Neuronal stem cell (in vitro differentiated cells): ENCODE results near the gene SPATA13.

Source experiments
- DNase-seq: peaks from one replicate; pipeline ENCODE4 v3.0.0-alpha.2; 2013; ENCODE audit warnings: low spot score
- H2AFZ ChIP-seq: one replicate; pipeline ENCODE4 v1.6.1; 2013; ENCODE audit warnings: mild to moderate bottlenecking, low read length, inconsistent platforms
- H2AK5ac ChIP-seq: 2 replicates; pipeline ENCODE4 v1.6.1; 2013; ENCODE audit warnings: low read depth, mild to moderate bottlenecking, inconsistent platforms, low read length, moderate library complexity, mixed read lengths
- H2BK120ac ChIP-seq: 2 replicates; pipeline ENCODE4 v1.6.1; 2013; ENCODE audit warnings: low read depth, mild to moderate bottlenecking, inconsistent platforms, low read length, moderate library complexity, mixed read lengths
- H2BK12ac ChIP-seq: one replicate; pipeline ENCODE4 v1.6.1; 2013; ENCODE audit warnings: low read length, inconsistent platforms
- H2BK15ac ChIP-seq: 2 replicates; pipeline ENCODE4 v1.6.1; 2013; ENCODE audit warnings: mild to moderate bottlenecking, low read length, inconsistent platforms, mixed read lengths
- H2BK5ac ChIP-seq: one replicate; pipeline ENCODE4 v1.6.1; 2013; ENCODE audit warnings: inconsistent platforms, mild to moderate bottlenecking, low read length, moderate library complexity
- H3K14ac ChIP-seq: one replicate; pipeline ENCODE4 v1.6.1; 2013; ENCODE audit warnings: low read length, inconsistent platforms
- H3K18ac ChIP-seq: 2 replicates; pipeline ENCODE4 v1.6.1; 2013; ENCODE audit warnings: low read length, inconsistent platforms
- H3K23ac ChIP-seq: 2 replicates; pipeline ENCODE4 v1.6.1; 2013; ENCODE audit warnings: low read depth, mild to moderate bottlenecking, mixed read lengths, low read length, inconsistent platforms; ENCODE audit not compliant: poor library complexity
- H3K27ac ChIP-seq: replicated peaks from 3 replicates; pipeline ENCODE4 v1.5.1; 2013; ENCODE audit warnings: low read length, inconsistent platforms
- H3K27me3 ChIP-seq, 3 experiments: 2 replicates each; pipeline ENCODE4 v1.6.1; 2013; ENCODE audit warnings: low read length in 3 of 3, mild to moderate bottlenecking in 2 of 3, inconsistent platforms in 1 of 3, low read depth in 1 of 3, mixed read lengths in 1 of 3, moderate library complexity in 1 of 3; ENCODE audit not compliant: control insufficient read depth in 3 of 3, insufficient read depth in 3 of 3
- H3K36me3 ChIP-seq, 2 donors: replicated peaks in 1 of 2; 2 replicates each; pipeline ENCODE4 v1.6.1; 2013; ENCODE audit warnings: low read length in 2 of 2; ENCODE audit not compliant: control insufficient read depth in 2 of 2, insufficient read depth in 2 of 2
- H3K4ac ChIP-seq: 2 replicates; pipeline ENCODE4 v1.6.1; 2013; ENCODE audit warnings: inconsistent platforms, mild to moderate bottlenecking, low read length, moderate library complexity
- H3K4me1 ChIP-seq, 2 donors: 1 replicate in 1 of 2; 2 replicates in 1 of 2; pipeline ENCODE4 v1.6.1; 2013; ENCODE audit warnings: low read length in 2 of 2, low read depth in 1 of 2; ENCODE audit not compliant: control insufficient read depth in 2 of 2, insufficient read depth in 1 of 2
- H3K4me2 ChIP-seq: one replicate; pipeline ENCODE4 v1.6.1; 2013; ENCODE audit warnings: mild to moderate bottlenecking, low read length, inconsistent platforms; ENCODE audit not compliant: insufficient read depth, poor library complexity, severe bottlenecking
- H3K4me3 ChIP-seq, 2 donors: 2 replicates each; pipeline ENCODE4 v1.5.1; 2013; ENCODE audit warnings: low read length in 2 of 2, mild to moderate bottlenecking in 2 of 2, inconsistent platforms in 1 of 2, moderate library complexity in 1 of 2
- H3K79me1 ChIP-seq: one replicate; pipeline ENCODE4 v1.6.1; 2013; ENCODE audit warnings: low read depth, mild to moderate bottlenecking, inconsistent platforms, low read length, moderate library complexity
- H3K9ac ChIP-seq: one replicate; pipeline ENCODE4 v1.6.1; 2013; ENCODE audit warnings: mild to moderate bottlenecking, low read depth, low read length, inconsistent platforms; ENCODE audit not compliant: poor library complexity
- H3K9me3 ChIP-seq, 2 donors: replicated peaks in 1 of 2; 2 replicates each; pipeline versions ENCODE3 to v1.6.1; 2013; ENCODE audit warnings: low read length in 2 of 2, mild to moderate bottlenecking in 2 of 2, inconsistent platforms in 1 of 2, low read depth in 1 of 2, mixed read lengths in 1 of 2, moderate library complexity in 1 of 2; ENCODE audit not compliant: control insufficient read depth in 2 of 2, insufficient read depth in 1 of 2
- H4K8ac ChIP-seq: one replicate; pipeline ENCODE4 v1.6.1; 2013; ENCODE audit warnings: low read depth, mild to moderate bottlenecking, inconsistent platforms, low read length, moderate library complexity
- H4K91ac ChIP-seq: one replicate; pipeline ENCODE4 v1.6.1; 2013; ENCODE audit warnings: low read length, low read depth, mild to moderate bottlenecking, inconsistent platforms; ENCODE audit not compliant: poor library complexity
- WGBS, 2 donors: extraction: QIAGEN DNeasy Blood & Tissue Kit; methylation state at CpG; one replicate each; pipeline ENCODE4 v1.1.7; 2013; ENCODE audit warnings: missing lambda C conversion rate in 2 of 2, mixed read lengths in 1 of 2; ENCODE audit not compliant: insufficient read length in 2 of 2, insufficient replicate concordance in 1 of 2; ENCODE audit errors: extremely low coverage in 2 of 2; 5-methylcytosine and 5-hydroxymethylcytosine counted together

SPATA13 gene

GRCh38 chr13:24141333-24141910 is 19.1 kb upstream of the SPATA13 start:
- no peak overlapping the region for H4K91ac ChIP-seq
- H3K23ac ChIP-seq, result no peak overlapping the region
- no peak overlapping the region for H3K27ac ChIP-seq
- H3K4me2 ChIP-seq, result no peak overlapping the region
- no CpG with 5 or more reads among the region's 7 CpGs for WGBS, 2 donors
- no peaks in the 10 kb centered on the region for H3K36me3 ChIP-seq
- no peak overlapping the region for H3K4me3 ChIP-seq
- H3K4me1 ChIP-seq, result peaks cover 12 to 23% of the 10 kb centered on the region in 2 donors
- no peak overlapping the region for H4K8ac ChIP-seq
- DNase-seq, result no peak
- no peaks in the 10 kb centered on the region for H3K79me1 ChIP-seq
- H3K9me3 ChIP-seq, result no peaks in the 10 kb centered on the region
- no peak overlapping the region for H3K9ac ChIP-seq
- H2BK120ac ChIP-seq, result no peak overlapping the region
- no peak overlapping the region for H2AFZ ChIP-seq
- H2BK15ac ChIP-seq, result no peak overlapping the region
- H2BK12ac ChIP-seq, result no peak overlapping the region
- no peak overlapping the region for H3K4ac ChIP-seq
- no peak overlapping the region for H2BK5ac ChIP-seq
- H3K27me3 ChIP-seq, result no peaks in the 10 kb centered on the region
- H3K18ac ChIP-seq, result no peak overlapping the region
- H3K14ac ChIP-seq, result no peak overlapping the region
- no peak overlapping the region for H2AK5ac ChIP-seq

- H4K8ac ChIP-seq, result no peak overlapping the region
- H3K4me1 ChIP-seq, result peaks cover 12 to 23% of the 10 kb centered on the region in 2 donors
- WGBS, 2 donors, result no CpG with 5 or more reads among the region's 1 CpG
- H3K9me3 ChIP-seq, result no peaks in the 10 kb centered on the region
- H2AK5ac ChIP-seq, result no peak overlapping the region
- H2BK15ac ChIP-seq, result no peak overlapping the region
- no peak overlapping the region for H3K23ac ChIP-seq
- H3K36me3 ChIP-seq, result no peaks in the 10 kb centered on the region
- H3K18ac ChIP-seq, result no peak overlapping the region
- H2AFZ ChIP-seq, result no peak overlapping the region
- no peak overlapping the region for H2BK12ac ChIP-seq
- H3K14ac ChIP-seq, result no peak overlapping the region
- no peak overlapping the region for H4K91ac ChIP-seq
- no peak overlapping the region for H3K9ac ChIP-seq
- no peaks in the 10 kb centered on the region for H3K27me3 ChIP-seq
- no peak overlapping the region for H3K27ac ChIP-seq
- no peak overlapping the region for H3K4me2 ChIP-seq
- H2BK120ac ChIP-seq, result no peak overlapping the region
- H3K4me3 ChIP-seq, result no peak overlapping the region
- H3K4ac ChIP-seq, result no peak overlapping the region
- H3K79me1 ChIP-seq, result no peaks in the 10 kb centered on the region
- H2BK5ac ChIP-seq, result no peak overlapping the region
- DNase-seq, result no peak
Measured at GRCh38 chr13:24142453-24142852, 18.1 kb upstream of the SPATA13 start.

GRCh38 chr13:24142886-24143285 is 17.6 kb upstream of the SPATA13 start:
- H2AK5ac ChIP-seq, result no peak overlapping the region
- no peak overlapping the region for H2BK120ac ChIP-seq
- no peak for DNase-seq
- H2BK15ac ChIP-seq, result no peak overlapping the region
- no peaks in the 10 kb centered on the region for H3K9me3 ChIP-seq
- peaks cover 12 to 23% of the 10 kb centered on the region in 2 donors for H3K4me1 ChIP-seq
- H2AFZ ChIP-seq, result no peak overlapping the region
- H3K4ac ChIP-seq, result no peak overlapping the region
- H3K9ac ChIP-seq, result no peak overlapping the region
- no peak overlapping the region for H3K18ac ChIP-seq
- no peak overlapping the region for H4K8ac ChIP-seq
- no peak overlapping the region for H3K14ac ChIP-seq
- no peaks in the 10 kb centered on the region for H3K79me1 ChIP-seq
- H3K23ac ChIP-seq, result no peak overlapping the region
- no peaks in the 10 kb centered on the region for H3K27me3 ChIP-seq
- H2BK5ac ChIP-seq, result no peak overlapping the region
- WGBS, 2 donors, result no CpG with 5 or more reads among the region's 4 CpGs
- no peak overlapping the region for H2BK12ac ChIP-seq
- no peak overlapping the region for H3K27ac ChIP-seq
- H3K4me3 ChIP-seq, result no peak overlapping the region
- no peaks in the 10 kb centered on the region for H3K36me3 ChIP-seq
- no peak overlapping the region for H3K4me2 ChIP-seq
- no peak overlapping the region for H4K91ac ChIP-seq

GRCh38 chr13:24145240-24145639 is 15.3 kb upstream of the SPATA13 start:
- H3K9ac ChIP-seq, result no peak overlapping the region
- no peak for DNase-seq

More at GRCh38 chr13:24145240-24145639, 15.3 kb upstream of the SPATA13 start:
- Histone ChIP-seq H3K4me3 (no peak overlapping the region), H3K18ac (no peak overlapping the region), H3K4ac (no peak overlapping the region), H4K91ac (no peak overlapping the region), H2BK5ac (no peak overlapping the region), H3K14ac (no peak overlapping the region), H3K4me2 (no peak overlapping the region), H3K4me1 (peaks cover 23 to 40% of the 10 kb centered on the region in 2 donors), H2BK12ac (no peak overlapping the region), H3K27ac (no peak overlapping the region), H4K8ac (no peak overlapping the region), H2AFZ (no peak overlapping the region), H2BK15ac (no peak overlapping the region), H3K9me3 (no peaks in the 10 kb centered on the region), H3K79me1 (no peaks in the 10 kb centered on the region), H2BK120ac (no peak overlapping the region), H3K36me3 (no peaks in the 10 kb centered on the region), H3K23ac (no peak overlapping the region), H2AK5ac (no peak overlapping the region), H3K27me3 (no peaks in the 10 kb centered on the region)
- no CpG with 5 or more reads among the region's 2 CpGs for WGBS, 2 donors
